Stimulated activated CD4-positive, alpha-beta T cell treated with anti-CD3 and anti-CD28 coated beads, TNF-alpha, amount 100 ng/mL, for 24 hours (primary cell): Measurements from ENCODE around the gene PTOV1.

ENCODE experiments used
- DNase-seq, 3 experiments: peaks; one replicate each; pipeline ENCODE4 v3.0.0-alpha.2; 2020; ENCODE audit warnings: low read depth in 3 of 3

The PTOV1 gene

DNA sequence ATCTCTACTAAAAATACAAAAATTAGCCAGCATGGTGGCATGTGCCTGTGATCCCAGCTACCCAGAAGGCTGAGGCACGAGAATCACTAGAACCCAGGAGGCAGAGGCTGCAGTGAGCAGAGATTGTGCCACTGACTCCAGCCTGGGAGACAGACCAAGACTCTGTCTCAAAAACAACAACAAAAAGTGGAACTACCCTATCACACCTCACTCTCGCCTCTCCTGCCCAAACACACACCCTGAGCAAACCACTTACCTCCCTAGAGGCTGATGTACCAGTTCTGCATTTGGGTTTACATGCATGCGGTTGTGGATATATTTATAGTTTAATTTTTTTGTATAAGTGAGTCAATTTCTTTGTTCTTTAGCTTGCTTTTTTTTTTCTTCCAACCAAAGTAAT is 7.7 kb upstream of the PTOV1 start:
- no peak for DNase-seq

DNA sequence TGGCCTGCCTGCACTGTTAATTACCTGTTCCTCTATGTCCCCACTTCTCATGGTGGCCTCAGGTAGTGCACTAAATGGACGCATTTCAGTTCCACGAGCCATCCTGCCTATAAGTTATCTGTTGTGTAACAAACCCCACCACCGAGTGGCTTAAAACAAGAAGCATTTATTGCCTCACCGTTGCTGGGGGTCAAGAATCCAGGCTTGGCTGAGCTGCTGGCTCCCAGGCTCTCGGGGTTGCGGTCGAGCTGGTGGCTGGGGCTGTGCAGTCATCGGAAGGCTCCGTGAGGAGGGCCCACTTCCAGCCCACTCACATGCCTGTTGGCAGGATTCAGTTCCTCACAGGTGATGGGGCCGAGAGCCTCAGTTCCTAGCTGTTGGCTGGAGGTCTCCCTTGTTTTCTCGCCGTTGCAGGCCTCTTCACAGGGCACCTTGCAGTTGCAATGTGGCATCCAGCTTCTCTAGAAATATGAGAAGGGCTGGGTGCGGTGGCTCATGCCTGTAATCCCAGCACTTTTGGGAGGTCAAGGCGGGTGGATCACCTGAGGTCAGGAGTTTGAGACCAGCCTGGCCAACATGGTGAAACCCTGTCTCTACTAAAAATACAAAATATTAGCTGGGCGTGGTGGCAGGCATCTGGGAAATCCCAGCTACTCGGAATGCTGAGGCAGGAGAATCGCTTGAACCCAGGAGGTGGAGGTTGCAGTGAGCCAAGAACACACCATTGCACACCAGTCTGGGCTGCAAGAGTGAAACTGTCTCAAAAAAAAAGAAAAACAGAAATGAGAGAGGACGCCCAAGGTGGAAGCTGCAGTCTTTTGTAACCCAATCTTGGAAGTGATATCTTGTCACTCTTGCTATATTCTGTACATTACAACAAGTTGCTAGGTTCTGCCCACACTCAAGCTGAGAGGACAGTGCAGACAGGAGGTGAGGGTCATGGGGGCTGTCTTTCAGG is 6.5 kb upstream of the PTOV1 start:
- no peak for DNase-seq

DNA sequence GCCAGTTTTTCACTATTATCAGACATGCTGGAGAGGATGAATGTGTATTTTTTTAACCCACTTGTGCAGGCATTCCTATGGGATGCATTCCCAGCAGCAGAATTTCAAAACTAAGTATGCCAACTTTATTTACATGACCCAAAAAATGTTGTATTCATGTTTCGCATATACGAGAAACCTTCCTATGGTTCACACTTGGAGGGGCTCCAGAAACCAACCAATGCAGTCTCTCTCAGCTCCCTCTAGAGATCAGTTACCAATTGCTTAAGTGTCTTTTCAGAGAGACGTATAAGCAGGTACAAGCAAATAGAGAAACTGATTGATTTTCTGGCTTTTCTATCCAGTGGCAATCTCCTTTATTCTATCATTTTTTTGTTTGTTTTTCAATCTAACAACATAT is 5.5 kb upstream of the PTOV1 start:
- no peak for DNase-seq

DNA sequence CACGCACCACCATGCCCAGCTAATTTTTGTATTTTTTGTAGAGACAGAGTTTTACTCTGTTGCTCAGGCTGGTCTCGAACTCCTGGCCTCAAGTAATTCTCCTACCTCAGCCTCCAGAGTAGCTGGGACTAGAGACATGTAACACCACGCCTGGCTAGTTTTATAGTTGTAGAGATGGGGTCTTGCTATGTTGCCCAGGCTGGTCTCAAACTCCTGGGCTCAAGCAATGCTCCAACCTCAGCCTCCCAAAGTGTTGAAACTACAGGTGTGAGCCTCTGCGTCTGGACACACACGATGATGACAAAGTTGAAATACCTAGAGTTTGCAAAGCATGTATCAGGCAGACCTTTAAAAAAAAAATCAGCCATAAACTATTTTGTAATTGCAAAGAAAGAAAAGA is 4.6 kb upstream of the PTOV1 start:
- DNase-seq: no peak

DNA sequence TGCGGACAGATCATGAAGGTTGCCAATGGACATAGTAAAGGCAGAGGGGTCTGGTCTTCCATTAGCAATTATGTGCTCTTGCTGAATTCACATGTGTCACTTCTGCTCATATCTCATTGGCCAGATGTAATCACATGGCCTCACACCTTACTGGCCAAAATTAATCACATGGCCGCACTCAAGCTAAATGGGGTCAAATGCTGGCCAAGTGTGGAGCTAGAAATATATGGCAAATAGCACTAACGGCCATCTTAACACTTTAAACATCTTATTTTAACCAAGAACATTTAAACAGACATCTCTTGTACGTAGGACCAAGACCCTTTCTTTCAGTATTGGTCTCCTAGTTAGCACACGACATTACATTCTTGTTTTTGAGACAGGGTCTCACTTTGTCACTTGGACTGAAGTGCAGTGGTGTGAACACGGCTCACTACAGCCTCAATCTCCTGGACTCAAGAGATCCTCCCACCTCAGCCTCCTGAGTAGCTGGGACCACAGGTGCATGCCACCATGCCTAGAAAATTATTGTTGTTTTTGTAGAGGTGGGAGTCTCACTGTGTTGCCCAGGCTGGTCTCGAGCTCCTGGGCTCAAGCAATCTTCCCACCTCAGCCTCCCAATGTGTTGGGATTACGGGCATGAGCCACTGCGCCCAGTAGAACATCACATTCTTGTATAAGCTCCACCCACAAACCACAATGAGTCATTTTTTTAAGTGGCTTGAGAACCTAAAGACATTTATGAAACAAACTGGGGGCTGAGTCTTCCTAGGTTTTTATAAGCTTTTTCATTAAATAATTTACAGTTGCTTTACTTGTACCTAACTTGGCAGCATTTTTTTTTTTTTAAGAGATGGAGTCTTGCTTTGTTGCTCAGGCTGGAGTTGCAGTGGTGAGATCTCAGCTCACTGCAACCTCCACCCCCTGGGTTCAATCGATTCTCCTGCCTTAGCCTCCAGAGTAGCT is 2.9 kb upstream of the PTOV1 start:
- DNase-seq: no peak

DNA sequence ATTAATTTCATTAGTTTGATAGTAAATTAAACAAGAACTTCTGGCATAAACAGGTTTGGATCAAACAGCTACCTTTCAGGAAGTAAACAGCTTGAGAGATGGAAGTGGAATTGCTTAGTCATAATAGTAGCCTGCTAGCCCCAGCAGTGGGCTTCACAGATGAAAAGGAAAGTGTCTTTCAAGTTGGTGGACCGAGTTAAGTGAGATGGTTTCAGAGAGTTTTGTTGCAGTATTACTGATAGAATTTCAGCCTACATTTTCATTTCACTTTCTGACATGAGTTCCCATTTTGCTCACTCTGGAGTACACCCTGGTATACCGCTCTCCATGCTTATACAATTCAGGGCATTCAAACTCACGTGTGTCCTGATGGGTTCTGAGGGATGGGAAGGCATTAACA is 2.0 kb upstream of the PTOV1 start:
- DNase-seq: no peak

DNA sequence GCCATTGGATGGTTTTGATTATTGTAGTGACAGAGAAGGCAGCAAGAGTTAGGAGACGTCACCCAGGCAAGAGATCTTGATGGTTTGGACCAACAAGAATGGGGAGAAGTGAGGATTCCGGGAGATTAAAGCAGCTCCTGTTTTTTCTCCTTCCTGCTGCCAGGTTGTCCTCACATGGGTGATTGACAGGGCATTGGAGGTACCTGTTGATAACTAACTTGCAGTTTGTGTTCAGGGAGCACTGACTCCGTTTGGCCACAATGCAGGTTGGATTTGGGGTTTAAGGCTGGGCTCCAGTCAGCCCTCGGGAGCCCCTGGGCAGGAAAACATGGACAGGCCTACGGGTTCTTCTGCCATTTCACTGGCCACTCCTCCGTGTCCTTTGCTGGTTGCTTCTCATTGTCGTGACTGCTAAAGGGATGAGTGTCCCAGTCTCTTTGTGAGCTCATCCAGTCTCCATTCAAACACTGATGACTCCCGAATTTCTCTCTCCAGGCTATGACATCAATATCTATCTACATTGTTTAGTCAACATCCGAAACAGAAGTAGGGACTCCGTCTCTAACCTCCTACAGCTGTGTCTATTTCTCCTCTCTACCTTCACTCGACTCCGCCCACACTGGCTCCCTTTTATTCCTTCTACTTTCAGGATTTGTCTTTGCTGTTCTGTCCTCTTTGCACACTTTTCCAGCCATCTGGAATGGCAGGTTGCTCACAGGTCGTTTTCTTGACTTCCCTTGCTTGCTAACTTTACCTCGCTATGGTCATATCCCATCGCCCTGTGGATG is 1.3 kb upstream of the PTOV1 start:
- DNase-seq: no peak

DNA sequence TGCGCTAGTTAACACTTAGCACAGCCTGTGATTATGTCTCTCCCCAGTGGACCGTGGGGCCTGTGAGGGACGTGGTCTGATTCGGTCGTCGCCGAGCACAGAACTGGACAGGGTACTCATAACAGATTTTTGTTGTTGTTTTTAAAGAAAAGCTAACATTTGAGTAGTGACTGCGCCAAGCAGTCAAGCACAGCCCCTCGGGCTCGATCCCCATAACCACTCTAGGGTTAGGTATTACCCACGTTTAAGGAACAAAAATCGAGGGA is 805 bp upstream of the PTOV1 start:
- DNase-seq: no peak

DNA sequence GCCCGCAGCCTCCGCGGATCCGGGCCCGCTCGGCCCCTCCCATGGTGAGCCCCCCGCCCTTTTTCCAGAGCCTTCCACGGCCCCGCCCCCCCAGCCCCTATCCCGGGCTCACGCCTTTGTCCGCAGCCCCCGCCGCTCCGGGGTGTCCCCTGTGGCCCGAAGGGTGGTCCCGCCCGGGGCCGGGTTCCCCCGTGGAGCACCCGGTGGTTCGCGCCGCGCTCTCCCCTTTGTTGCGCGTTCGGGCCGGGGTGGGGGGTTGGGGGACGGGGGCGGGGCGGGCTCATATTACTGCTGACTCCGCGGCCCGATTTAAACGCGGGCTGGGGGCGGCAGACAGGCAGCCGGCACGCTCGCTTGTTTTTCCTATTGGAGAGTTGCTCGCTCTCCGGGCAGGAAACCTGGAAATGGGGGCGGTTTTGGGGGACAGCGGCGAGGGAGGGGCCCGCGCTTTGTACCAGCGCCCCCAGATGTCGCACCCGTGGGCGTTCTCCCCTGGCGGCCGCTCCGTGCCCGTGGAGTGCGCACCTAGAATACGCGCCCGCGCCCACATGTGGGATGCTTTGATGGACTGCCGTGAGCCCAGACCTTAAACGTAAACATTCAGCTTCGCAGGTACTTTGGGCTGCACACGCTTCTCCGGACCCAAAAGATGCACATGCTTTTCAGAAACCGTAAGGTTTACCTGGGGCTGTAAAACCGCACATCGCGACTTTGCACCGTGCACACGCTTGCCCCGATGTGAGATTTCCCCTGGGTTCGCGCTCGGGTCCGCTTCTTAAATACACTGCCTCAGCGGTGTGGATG is 699 bp downstream of the PTOV1 start:
- DNase-seq: no peak

DNA sequence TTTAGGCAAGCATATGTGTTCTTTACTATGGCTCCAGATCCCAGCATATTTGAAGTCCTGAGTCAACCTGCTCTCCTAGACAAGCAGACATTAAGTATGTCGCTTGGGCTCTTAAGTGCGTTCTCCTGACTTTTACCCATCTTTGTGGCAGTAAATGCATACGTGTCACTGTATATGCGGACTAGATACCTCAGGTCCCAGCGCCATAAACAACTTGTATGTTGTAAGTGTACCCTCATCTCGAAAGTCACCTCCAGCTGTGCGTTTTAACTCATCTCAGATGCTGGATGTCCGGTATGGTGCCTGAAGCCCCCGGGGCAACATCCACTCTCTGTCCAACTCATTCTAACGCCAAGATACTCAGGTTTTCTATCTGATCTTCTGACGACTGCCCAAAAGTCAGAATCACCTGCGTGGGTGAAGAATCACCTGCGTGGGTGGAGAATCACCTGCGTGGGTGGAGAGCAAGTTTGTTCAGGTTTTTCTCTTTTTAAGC is 1.7 kb downstream of the PTOV1 start:
- DNase-seq: no peak

DNA sequence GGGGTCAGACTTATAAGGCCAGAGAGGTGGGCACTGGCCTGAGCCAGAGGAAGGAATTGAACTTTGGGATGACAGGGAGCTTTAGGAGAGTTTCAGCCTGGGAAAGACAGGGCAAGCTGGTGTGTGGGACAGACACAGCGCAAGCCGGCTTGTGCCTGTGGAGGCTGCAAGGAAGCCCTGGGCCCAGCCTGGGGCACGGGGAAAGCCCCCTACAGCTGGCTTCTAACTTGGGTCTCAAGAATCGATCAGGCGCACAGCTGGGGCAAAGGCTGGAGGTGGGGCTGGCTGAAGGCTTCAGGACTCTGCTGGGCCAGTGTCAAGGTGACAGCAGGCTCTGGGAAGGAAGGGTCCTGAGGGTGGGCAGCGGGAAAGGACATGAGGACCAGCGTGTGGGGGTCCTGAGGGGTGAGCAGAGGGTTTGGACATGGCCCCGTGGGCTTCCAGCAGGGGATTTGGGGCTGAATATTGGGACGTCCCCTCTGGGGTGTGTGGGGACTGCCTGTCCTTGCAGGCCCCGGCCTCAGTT is 3.0 kb downstream of the PTOV1 start:
- DNase-seq: no peak

DNA sequence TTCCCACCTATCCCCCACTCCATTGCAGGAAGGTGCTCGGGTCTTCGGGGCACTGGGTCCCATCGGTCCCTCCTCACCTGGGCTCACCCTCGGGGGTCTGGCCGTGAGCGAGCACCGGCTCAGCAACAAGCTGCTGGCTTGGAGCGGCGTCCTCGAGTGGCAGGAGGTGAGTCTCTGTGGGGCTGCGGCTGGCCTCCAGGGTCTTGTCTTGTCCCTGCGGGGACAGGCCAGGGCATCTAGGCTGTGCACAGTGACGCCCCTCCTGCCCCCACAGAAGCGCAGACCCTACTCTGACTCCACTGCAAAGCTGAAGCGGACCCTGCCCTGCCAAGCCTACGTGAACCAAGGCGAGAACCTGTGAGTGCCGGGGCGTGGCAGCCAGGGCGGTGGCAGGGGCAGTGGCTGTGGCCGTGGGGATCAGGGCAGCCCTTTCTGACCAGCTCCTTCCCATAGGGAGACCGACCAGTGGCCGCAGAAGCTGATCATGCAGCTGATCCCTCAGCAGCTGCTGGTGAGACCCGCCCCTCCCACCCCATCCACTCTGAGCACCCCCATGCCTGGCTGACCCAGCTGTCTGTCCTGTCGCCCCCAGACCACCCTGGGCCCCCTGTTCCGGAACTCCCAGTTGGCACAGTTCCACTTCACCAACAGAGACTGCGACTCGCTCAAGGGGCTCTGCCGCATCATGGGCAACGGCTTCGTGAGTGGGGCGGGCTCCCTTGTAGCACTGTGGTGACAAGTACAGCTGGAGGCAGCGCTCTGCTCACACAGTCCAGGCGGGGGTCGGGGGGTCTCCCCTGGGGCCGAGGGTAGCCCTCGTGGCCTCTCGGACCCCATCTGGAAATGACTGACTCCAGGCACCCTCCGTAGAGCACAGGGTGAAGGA is 3.7 kb downstream of the PTOV1 start:
- DNase-seq: no peak

DNA sequence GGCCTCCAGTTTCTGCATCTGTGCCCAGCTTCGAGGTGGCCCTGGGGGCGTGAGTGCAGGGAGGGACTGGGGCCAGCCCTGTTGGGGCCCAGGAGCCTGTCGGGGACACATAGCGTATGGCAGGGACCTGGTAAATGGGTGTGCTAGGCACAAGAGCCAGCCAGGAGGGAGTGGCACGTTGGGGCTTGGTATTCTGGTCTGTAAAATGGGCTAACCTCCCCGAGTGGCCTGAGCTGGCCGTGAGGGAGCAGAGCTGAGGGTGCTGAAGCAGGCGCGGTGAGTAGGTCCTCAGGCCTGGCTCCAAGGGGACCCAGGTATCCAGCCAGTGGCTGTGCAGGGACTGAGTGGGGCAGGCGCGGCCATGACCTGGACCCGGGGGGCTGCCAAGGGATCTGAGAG is 4.3 kb downstream of the PTOV1 start:
- DNase-seq: no peak

DNA sequence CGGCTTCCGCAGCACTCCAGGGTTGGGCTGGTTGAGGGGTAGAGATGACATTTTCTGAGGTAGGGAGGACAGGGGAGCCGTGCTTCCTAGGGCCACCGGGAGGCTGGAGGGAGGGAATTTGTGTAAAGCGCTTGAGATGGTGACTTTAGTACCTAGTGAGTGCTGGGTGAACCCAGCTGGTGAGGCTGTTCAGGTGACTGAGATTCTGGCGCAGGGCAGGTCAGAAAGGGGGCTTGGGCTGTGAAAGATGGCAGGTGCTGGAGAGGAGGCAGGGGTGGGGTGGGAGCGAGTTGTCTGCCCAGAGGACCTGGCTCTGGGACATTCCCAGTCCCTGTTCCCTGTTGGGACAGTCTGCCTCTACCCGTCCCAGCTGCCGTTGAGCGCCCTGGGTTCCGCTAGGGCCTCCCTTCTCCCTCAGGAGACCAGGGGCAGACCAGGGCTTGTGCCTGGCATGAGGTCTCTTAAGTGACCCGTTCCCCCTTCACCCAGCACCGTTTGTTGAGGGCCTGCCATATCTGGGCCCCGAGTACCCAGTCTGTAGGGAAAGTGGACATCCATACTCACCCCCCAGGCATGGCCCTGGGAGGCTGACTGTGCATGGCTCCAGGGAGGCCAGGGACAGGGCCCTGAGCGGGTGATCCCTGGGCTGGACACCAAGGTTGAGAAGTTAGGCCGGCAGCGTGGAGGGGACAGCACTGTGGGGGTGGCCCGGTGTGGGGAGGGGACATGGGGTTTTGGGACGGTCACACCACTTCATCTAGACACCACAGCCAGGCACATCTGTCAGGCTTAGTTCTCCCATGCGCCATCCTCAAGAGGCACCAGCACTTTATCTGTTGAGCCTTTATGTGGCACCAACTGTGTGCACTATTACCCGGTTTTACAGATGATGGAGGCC is 5.0 kb downstream of the PTOV1 start:
- no peak for DNase-seq

DNA sequence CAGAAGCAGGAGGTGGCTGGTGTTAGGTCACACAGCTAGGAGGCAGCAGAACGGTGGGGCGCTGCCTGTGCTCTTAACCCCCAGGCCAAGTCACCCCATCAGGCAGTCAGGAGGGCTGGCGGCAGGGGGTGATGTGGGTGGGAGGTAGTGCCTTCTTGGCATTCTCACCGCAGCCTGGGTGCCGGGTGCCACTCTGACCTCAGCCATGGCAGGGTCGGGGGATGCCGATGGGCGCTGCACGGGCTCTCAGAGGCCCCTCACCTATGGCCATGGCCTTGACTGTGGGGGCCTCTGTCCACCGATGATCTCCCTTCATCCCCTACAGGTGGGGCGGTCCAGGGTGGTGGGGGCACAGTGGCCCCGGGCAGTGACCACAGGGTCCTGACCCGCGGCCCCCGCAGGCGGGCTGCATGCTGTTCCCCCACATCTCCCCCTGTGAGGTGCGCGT is 5.6 kb downstream of the PTOV1 start:
- no peak for DNase-seq

DNA sequence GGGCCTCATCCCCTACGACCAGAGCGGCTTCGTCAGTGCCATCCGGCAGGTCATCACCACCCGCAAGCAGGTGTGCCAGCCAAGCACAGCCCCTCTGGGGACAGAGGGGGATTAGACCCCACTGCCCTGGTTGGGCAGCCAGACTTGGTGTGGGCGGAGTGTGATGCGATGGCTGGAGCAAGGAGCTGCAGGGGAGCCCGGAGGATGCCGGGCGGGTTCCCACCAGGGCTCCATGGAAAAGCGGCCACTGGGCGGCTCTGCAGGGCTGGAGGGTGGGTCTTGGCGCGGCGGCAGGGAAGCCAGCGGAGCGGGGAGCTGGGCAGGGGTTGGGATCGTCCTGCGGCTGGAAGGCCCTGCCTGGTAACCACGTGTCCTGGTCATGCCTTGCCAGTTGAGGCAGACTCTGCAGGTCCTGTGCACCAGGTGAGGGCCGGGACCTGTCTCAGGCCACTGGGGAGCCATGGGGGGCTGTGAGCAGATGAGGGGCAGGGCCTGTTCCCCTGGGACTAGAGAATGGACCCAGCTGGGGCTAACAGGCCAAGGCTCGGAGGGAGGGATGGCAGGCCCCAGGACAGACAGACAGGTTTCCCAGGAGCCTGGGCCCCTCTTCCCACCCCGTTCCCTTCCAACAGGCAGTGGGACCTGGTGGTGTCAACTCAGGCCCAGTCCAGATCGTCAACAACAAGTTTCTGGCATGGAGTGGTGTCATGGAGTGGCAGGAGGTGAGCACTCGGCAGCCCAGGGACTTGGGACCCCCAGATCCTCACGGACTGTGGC is 6.3 kb downstream of the PTOV1 start:
- DNase-seq: no peak

DNA sequence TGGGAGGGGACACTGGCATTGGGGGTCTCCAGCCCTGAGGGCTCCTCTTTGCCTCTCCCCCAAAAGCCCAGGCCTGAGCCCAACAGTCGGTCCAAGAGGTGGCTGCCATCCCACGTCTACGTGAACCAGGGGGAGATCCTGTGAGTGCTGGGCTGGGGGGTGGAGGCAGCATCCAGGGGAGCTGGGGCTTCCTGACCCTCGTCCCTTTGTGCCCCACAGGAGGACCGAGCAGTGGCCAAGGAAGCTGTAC is 6.8 kb downstream of the PTOV1 start:
- DNase-seq: no peak
